ENCODE results near the gene JAG2.
A peak's percentile ranks its signal among the peaks of the same experiment; 100 is the strongest.

The JAG2 gene

DNA sequence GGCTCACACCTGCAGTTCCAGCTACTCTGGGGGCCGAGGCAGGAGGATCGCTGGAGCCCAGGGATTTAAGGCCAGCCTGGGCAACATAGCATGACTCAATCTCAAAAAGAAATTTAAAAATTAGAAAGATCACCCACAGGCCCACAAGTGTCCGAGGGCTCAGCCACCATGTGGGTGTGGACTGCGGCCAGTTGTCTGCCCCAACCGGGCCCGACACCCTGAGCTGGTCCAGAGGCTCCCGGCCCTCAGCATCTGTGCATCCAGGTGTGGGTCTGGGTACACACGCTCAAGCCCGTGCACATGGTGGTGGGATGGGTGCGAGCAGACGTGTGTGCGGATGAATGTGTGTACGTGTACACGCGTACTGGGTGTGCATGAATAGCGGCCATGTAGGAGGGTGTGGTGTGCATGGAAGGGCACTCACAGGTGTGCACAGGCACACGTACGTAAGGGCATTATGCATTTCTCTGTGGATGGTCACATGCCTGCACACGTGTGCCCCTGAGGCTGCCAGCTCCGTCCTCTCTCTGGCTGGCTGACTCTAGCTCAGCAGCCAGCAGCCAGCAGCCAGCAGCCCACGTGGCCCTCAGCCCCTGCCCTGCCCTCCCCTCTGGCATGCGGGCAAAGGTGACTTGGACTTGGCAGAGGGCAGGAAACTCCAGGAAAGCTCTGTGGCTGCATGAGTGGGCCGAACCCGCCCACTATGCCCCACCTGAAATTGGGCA is 35.8 kb upstream of the JAG2 start:
- DNase-seq (ENCODE audit: low read depth), result peak; percentile 65
- TF ChIP-seq, protein P1, sequence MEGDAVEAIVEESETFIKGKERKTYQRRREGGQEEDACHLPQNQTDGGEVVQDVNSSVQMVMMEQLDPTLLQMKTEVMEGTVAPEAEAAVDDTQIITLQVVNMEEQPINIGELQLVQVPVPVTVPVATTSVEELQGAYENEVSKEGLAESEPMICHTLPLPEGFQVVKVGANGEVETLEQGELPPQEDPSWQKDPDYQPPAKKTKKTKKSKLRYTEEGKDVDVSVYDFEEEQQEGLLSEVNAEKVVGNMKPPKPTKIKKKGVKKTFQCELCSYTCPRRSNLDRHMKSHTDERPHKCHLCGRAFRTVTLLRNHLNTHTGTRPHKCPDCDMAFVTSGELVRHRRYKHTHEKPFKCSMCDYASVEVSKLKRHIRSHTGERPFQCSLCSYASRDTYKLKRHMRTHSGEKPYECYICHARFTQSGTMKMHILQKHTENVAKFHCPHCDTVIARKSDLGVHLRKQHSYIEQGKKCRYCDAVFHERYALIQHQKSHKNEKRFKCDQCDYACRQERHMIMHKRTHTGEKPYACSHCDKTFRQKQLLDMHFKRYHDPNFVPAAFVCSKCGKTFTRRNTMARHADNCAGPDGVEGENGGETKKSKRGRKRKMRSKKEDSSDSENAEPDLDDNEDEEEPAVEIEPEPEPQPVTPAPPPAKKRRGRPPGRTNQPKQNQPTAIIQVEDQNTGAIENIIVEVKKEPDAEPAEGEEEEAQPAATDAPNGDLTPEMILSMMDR (IDR thresholded peaks at IDR 0.05; ENCODE audit: insufficient read depth, low read depth, low read length, missing control alignments), result no peak
- no peak overlapping the region for H3K4me3 ChIP-seq (ENCODE audit: low read length)

DNA sequence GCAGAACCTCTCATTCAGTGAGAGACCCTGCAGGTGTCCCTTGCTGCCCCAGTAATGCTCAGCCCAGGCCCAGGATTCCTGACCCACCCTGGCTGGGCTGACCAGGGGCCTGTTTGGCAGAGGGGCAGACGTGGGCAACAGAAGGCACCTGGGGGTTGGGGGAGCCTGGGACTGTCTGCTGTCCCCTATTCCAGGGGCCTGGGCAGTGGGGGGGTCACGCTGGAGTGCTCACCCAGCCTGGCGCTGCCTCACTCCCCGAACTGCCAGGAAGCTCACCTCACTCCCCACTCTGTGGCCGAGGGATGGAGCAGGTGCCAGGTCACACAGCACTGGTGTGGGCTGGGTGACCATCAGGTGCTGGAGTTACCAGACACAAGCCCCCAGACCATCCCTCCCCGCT is 35.1 kb upstream of the JAG2 start:
- no peak overlapping the region for H3K4me3 ChIP-seq (ENCODE audit: low read length)
- TF ChIP-seq, protein P1 (IDR thresholded peaks at IDR 0.05; ENCODE audit: insufficient read depth, low read depth, low read length, missing control alignments), result no peak
- DNase-seq (ENCODE audit: low read depth), result no peak

DNA sequence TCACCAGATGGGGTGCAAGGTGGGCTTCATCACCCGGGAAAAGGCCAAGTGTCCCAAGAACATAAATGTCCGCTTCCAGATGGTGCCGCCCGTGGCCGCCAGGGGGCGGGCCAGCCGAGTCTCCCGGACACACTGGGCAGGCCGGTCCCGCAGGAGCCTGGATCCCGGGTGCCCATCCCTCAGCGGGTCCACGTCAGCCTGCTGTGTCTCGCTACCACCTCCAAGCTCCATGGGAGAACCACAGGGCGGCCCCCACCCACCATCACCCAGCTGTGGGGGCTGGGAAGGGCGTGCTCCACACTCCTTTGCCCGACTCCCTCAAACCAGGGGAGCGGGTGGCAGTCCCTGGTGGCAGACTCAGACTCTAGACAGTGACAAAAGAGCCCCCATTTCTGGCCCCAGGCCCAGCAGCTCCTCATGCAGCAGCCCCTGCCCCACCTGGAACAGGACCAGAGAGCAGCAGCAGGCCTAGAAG is 34.5 kb upstream of the JAG2 start:
- TF ChIP-seq, protein P1 (IDR thresholded peaks at IDR 0.05; ENCODE audit: insufficient read depth, low read depth, low read length, missing control alignments), result peak; percentile 76
- no peak overlapping the region for H3K4me3 ChIP-seq (ENCODE audit: low read length)
- peak; percentile 76 for DNase-seq (ENCODE audit: low read depth)

DNA sequence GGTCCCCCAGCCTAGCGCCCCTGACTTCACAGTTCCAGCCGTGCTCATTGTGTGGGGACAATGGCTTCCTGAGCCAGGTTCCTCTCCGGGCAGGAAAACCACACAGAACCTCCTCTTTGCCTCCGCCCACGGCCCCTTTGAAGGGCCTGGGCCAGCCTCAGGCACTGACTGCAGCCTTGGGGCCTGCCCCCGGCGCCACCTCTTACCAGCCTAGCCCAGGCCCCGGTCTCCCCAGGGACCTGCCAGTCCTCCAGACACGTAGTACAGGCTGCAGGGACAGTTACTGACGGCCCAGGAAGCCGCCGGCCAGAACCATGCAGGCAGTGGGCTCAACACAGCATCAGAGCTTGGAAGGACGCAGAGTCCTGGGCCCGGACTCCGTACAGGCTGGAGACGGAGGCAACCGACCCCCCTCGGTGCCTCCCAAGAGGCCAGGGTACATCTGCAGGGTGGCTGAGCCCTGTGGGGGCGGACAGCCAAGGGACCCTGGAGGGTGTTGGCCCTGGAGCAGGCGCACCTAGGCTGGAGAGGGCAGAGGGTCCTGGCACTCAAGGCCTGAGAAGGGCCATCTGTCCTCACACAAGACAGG is 33.4 kb upstream of the JAG2 start:
- H3K4me3 ChIP-seq (ENCODE audit: low read length), result no peak overlapping the region
- no peak for DNase-seq (ENCODE audit: low read depth)
- TF ChIP-seq, protein P1 (IDR thresholded peaks at IDR 0.05; ENCODE audit: insufficient read depth, low read depth, low read length, missing control alignments), result no peak

DNA sequence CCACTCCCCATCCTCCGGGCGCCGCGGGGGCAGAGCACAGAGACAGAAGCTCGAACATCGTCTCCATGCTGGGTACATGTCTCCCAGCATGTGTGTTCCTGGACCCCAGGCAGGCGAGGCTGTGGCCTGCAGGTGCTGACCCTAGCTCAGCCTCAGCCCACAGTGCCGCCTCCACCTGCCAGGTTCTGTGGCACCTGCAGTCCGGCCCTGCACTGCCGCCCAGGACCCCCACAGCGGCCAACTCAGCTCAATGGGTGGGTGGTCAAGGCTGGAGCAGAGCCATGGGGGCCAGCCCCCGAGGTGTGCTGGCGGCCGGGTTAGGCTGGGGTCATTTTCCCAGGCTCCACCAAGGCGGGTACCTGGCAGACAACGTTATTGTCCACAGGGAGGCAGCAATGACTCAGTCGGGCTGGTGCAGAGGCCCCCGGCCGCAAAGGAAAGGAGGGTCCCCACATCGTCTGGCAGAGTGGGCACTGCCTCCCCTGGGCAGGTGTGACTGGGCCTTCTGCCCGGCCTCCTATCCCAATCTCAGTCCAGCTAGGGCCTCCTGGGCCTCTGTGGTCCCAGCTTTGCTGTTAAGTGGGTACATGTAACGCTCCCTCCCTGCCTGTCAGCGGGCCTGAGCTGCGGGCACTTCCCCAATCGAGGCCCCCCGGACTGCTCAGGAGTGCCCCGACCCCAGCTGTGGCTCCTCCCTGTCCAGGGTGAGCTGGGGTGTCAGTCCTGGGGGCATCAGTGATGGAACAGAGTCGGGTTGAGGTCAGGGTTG is 32.8 kb upstream of the JAG2 start:
- H3K4me3 ChIP-seq (ENCODE audit: low read length), result no peak overlapping the region
- no peak for DNase-seq (ENCODE audit: low read depth)
- TF ChIP-seq, protein P1 (IDR thresholded peaks at IDR 0.05; ENCODE audit: insufficient read depth, low read depth, low read length, missing control alignments), result peak; percentile 3

DNA sequence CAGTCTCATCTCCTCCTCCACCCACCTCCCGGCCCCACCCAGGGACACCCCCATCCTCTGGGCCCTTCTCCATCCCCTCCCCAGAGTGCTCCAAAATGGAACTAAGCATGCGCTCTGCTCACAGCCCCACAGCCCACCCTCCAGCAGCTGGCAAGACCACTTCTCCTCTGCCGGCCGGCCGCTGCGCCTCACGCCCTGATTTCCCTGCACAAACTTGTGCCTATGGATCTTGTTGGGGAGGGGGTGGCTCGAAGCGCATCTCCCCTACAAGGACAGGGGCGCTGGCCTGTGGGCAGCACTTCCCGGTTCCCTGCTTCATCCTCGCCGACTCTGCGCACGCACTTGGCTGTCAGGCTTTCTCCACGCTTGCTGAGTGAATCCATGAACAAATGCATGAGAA is 32.1 kb upstream of the JAG2 start:
- H3K4me3 ChIP-seq (ENCODE audit: low read length), result no peak overlapping the region
- DNase-seq (ENCODE audit: low read depth), result no peak
- TF ChIP-seq, protein P1 (IDR thresholded peaks at IDR 0.05; ENCODE audit: insufficient read depth, low read depth, low read length, missing control alignments), result no peak

All from epithelial cell of esophagus (primary cell).